ENCODE measurements around the gene REV1.

Gene REV1

DNA sequence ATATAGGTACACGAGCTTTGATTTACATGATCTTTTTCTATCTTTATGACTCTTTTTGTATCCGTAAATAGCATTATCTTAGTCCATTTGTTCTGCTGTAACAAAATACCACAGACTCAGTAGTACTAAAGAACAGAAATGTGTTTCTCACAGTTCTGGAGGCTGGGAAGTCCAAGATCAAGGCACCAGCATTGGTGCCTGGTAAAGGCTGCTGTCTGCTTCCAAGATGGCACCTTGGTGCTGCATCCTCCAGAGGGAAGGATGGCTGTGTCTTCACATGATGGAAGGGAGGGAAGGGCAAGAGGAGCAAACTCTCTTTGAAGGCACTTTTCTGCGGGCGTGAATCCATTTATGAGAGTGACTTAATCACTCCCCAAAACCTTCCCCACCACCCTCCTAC, 116.7 kb downstream of the REV1 start:
- TF ChIP-seq, protein P1, sequence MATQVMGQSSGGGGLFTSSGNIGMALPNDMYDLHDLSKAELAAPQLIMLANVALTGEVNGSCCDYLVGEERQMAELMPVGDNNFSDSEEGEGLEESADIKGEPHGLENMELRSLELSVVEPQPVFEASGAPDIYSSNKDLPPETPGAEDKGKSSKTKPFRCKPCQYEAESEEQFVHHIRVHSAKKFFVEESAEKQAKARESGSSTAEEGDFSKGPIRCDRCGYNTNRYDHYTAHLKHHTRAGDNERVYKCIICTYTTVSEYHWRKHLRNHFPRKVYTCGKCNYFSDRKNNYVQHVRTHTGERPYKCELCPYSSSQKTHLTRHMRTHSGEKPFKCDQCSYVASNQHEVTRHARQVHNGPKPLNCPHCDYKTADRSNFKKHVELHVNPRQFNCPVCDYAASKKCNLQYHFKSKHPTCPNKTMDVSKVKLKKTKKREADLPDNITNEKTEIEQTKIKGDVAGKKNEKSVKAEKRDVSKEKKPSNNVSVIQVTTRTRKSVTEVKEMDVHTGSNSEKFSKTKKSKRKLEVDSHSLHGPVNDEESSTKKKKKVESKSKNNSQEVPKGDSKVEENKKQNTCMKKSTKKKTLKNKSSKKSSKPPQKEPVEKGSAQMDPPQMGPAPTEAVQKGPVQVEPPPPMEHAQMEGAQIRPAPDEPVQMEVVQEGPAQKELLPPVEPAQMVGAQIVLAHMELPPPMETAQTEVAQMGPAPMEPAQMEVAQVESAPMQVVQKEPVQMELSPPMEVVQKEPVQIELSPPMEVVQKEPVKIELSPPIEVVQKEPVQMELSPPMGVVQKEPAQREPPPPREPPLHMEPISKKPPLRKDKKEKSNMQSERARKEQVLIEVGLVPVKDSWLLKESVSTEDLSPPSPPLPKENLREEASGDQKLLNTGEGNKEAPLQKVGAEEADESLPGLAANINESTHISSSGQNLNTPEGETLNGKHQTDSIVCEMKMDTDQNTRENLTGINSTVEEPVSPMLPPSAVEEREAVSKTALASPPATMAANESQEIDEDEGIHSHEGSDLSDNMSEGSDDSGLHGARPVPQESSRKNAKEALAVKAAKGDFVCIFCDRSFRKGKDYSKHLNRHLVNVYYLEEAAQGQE (IDR thresholded peaks at IDR 0.05; ENCODE audit: insufficient read depth in 1 of 2, low read depth in 2 of 2, low read length in 2 of 2), result no peak
- TF ChIP-seq SIN3A (IDR thresholded peaks at IDR 0.05; ENCODE audit: borderline replicate concordance, insufficient read depth, low read length) (no peak), TAF1 (IDR thresholded peaks at IDR 0.05; ENCODE audit: borderline replicate concordance, insufficient read depth, low read length) (no peak), FOXP2 (optimal IDR thresholded peaks at IDR 0.05; ENCODE audit: borderline replicate concordance, extremely low read depth, extremely low read length, insufficient read depth) (no peak), POLR2AphosphoS5 (IDR thresholded peaks at IDR 0.05; ENCODE audit: low read depth, low read length) (no peak)

DNA sequence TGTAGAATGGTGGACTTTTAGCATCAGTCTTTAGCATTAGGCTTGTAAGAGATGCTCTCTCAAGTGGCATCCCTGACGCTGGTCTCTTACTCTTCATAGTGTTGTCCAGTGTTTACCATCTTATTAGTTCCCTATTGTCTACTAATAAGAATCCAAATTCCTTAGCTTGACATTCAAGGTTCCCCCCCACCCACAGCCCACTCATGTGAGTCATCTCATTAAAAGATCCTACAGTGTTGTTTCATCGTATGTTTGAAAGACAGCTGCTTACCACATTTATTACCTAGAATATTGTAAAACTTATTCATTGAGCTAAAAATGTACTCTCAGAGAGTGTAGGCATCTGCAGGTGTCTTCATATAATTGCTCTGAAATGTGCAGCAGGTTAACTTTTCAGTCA, 124.2 kb downstream of the REV1 start:
- no peak for TF ChIP-seq SIN3A (IDR thresholded peaks at IDR 0.05; ENCODE audit: borderline replicate concordance, insufficient read depth, low read length)
- no peak for TF ChIP-seq POLR2AphosphoS5 (IDR thresholded peaks at IDR 0.05; ENCODE audit: low read depth, low read length)
- no peak for TF ChIP-seq TAF1 (IDR thresholded peaks at IDR 0.05; ENCODE audit: borderline replicate concordance, insufficient read depth, low read length)
- no peak for TF ChIP-seq FOXP2 (optimal IDR thresholded peaks at IDR 0.05; ENCODE audit: borderline replicate concordance, extremely low read depth, extremely low read length, insufficient read depth)

DNA sequence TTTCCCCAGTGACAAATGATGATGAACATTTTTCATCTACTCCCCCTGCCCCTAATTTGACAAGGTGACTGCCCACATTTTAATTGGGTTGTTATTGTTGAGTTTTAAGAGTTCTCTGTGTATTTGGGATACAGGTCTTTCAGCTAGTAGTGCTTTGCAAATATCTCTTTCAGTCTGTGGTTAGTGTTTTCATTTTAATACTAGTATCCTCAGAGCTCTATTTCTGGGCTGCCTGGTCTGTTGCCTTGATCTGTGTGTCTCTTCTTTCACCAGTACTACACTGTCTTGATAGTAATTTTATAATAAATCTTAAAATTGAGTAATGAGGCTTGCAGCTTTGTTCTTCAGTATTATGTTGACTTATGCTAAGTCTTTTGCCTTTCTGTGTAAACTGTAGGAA, 133.0 kb downstream of the REV1 start:
- TF ChIP-seq, protein P1 (IDR thresholded peaks at IDR 0.05; ENCODE audit: insufficient read depth in 1 of 2, low read depth in 2 of 2, low read length in 2 of 2), result no peak
- TF ChIP-seq TAF1 (IDR thresholded peaks at IDR 0.05; ENCODE audit: borderline replicate concordance, insufficient read depth, low read length) (no peak), SIN3A (IDR thresholded peaks at IDR 0.05; ENCODE audit: borderline replicate concordance, insufficient read depth, low read length) (no peak), POLR2AphosphoS5 (IDR thresholded peaks at IDR 0.05; ENCODE audit: low read depth, low read length) (no peak), FOXP2 (optimal IDR thresholded peaks at IDR 0.05; ENCODE audit: borderline replicate concordance, extremely low read depth, extremely low read length, insufficient read depth) (no peak)

DNA sequence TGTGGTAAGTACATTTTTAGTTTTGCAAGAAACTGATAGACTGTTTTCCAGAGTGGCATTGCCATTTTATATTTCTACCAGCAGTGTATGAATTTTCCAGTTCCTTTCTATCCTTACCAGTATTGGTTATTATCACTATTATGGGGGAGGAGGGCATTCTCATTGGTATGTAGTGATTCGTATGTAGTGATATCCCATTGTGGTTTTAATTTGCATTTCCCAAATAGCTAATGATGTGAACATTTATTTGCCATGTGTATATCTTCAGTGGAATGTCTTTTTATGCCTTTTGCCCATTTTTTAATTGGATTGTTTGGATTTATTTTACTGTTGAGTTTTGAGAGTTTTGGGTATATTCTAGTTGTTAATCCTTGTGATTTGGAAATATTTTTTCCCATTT, 135.7 kb downstream of the REV1 start:
- TF ChIP-seq FOXP2 (optimal IDR thresholded peaks at IDR 0.05; ENCODE audit: borderline replicate concordance, extremely low read depth, extremely low read length, insufficient read depth), result no peak
